HEK293 (cell line): ENCODE results near the gene EIF2S3.

ENCODE experiments used
- GLI2 ChIP-seq: fragments of 450-650 bp; formaldehyde crosslinking; IDR thresholded peaks from 2 replicates; pipeline ENCODE4; 2017; ENCODE audit warnings: missing biosample characterization, missing genetic modification characterization, low read depth, borderline replicate concordance
- GLIS1 ChIP-seq: fragments of 450-650 bp; formaldehyde crosslinking; IDR thresholded peaks from 2 replicates; pipeline ENCODE4 v1.5.1; 2016; ENCODE audit warnings: missing biosample characterization, missing genetic modification characterization
- KLF1 ChIP-seq: fragments of 450-650 bp; formaldehyde crosslinking; IDR thresholded peaks from 2 replicates; pipeline ENCODE4 v1.5.1; 2016; ENCODE audit warnings: missing biosample characterization, missing genetic modification characterization
- KLF16 ChIP-seq: fragments of 450-650 bp; formaldehyde crosslinking; IDR thresholded peaks from 2 replicates; pipeline ENCODE4 v1.5.1; 2017; ENCODE audit warnings: missing biosample characterization, missing genetic modification characterization
- KLF8 ChIP-seq: fragments of 450-650 bp; formaldehyde crosslinking; IDR thresholded peaks from 2 replicates; pipeline ENCODE4 v1.5.1; 2016; ENCODE audit warnings: missing biosample characterization, missing genetic modification characterization
- KLF9 ChIP-seq: fragments of 450-650 bp; formaldehyde crosslinking; IDR thresholded peaks from 2 replicates; pipeline ENCODE4 v1.5.1; 2016; ENCODE audit warnings: missing biosample characterization, missing genetic modification characterization, low read depth
- SP7 ChIP-seq: fragments of 450-650 bp; formaldehyde crosslinking; IDR thresholded peaks from 2 replicates; pipeline ENCODE4 v1.5.1; 2016; ENCODE audit warnings: missing biosample characterization, missing genetic modification characterization
- TRIM28 ChIP-seq: IDR thresholded peaks from 2 replicates; pipeline ENCODE4 v1.6.1; 2011; ENCODE audit warnings: low read length, control low read depth, borderline replicate concordance
- ZEB2 ChIP-seq: fragments of 450-650 bp; formaldehyde crosslinking; IDR thresholded peaks from 2 replicates; pipeline ENCODE4 v1.5.1; 2016; ENCODE audit warnings: missing biosample characterization, missing genetic modification characterization
- ZFP41 ChIP-seq: fragments of 450-650 bp; formaldehyde crosslinking; IDR thresholded peaks from 2 replicates; pipeline ENCODE4 v1.5.1; 2016; ENCODE audit warnings: missing biosample characterization, missing genetic modification characterization, borderline replicate concordance
- ZFP69B ChIP-seq: fragments of 450-650 bp; formaldehyde crosslinking; IDR thresholded peaks from 2 replicates; pipeline ENCODE4 v1.5.1; 2016; ENCODE audit warnings: missing biosample characterization, missing genetic modification characterization
- ZNF23 ChIP-seq: fragments of 450-650 bp; formaldehyde crosslinking; IDR thresholded peaks from 2 replicates; pipeline ENCODE4 v1.5.1; 2016; ENCODE audit warnings: missing biosample characterization, missing genetic modification characterization, borderline replicate concordance
- ZNF24 ChIP-seq: fragments of 450-650 bp; formaldehyde crosslinking; IDR thresholded peaks from 2 replicates; pipeline ENCODE4 v1.5.1; 2016; ENCODE audit warnings: missing biosample characterization, missing genetic modification characterization
- ZNF324 ChIP-seq: fragments of 450-650 bp; formaldehyde crosslinking; IDR thresholded peaks from 2 replicates; pipeline ENCODE4 v1.5.1; 2016; ENCODE audit warnings: missing biosample characterization, missing genetic modification characterization
- ZNF335 ChIP-seq: fragments of 450-650 bp; formaldehyde crosslinking; conservative IDR thresholded peaks from 2 replicates; pipeline ENCODE4 v1.5.1; 2016; ENCODE audit warnings: missing biosample characterization, missing genetic modification characterization
- ZNF341 ChIP-seq: fragments of 450-650 bp; formaldehyde crosslinking; IDR thresholded peaks from 2 replicates; pipeline ENCODE4; 2016; ENCODE audit warnings: low read depth, missing biosample characterization, missing genetic modification characterization
- ZNF423 ChIP-seq: fragments of 450-650 bp; formaldehyde crosslinking; IDR thresholded peaks from 2 replicates; pipeline ENCODE4 v1.5.1; 2016; ENCODE audit warnings: missing biosample characterization, missing genetic modification characterization
- ZNF558 ChIP-seq: fragments of 450-650 bp; formaldehyde crosslinking; IDR thresholded peaks from 2 replicates; pipeline ENCODE4 v1.5.1; 2016; ENCODE audit warnings: missing biosample characterization, missing genetic modification characterization
- ZNF600 ChIP-seq: fragments of 450-650 bp; formaldehyde crosslinking; IDR thresholded peaks from 2 replicates; pipeline ENCODE4 v1.5.1; 2016; ENCODE audit warnings: missing biosample characterization, missing genetic modification characterization
- ZNF626 ChIP-seq: fragments of 450-650 bp; sonication (Bioruptor Pico); formaldehyde crosslinking; IDR thresholded peaks from 2 replicates; pipeline ENCODE4 v1.5.1; 2018; ENCODE audit warnings: missing biosample characterization, missing genetic modification characterization, inconsistent platforms
- ZNF660 ChIP-seq: fragments of 450-650 bp; IDR thresholded peaks from 2 replicates; pipeline ENCODE4 v1.5.1; 2018; ENCODE audit warnings: missing biosample characterization, mild to moderate bottlenecking, missing genetic modification characterization
- ZNF776 ChIP-seq: fragments of 450-650 bp; formaldehyde crosslinking; IDR thresholded peaks from 2 replicates; pipeline ENCODE4 v1.5.0; 2017; ENCODE audit warnings: missing biosample characterization, missing genetic modification characterization, borderline replicate concordance
- ZNF843 ChIP-seq: fragments of 450-650 bp; formaldehyde crosslinking; IDR thresholded peaks from 2 replicates; pipeline ENCODE4 v1.5.1; 2016; ENCODE audit warnings: missing biosample characterization, missing genetic modification characterization
- TF ChIP-seq, protein P1 (sequence below): fragments of 450-650 bp; formaldehyde crosslinking; IDR thresholded peaks from 2 replicates; pipeline ENCODE4 v1.5.1; 2016; ENCODE audit warnings: missing biosample characterization, missing genetic modification characterization
- TF ChIP-seq, protein P2 (sequence below): fragments of 450-650 bp; formaldehyde crosslinking; conservative IDR thresholded peaks from 2 replicates; pipeline ENCODE4 v1.5.1; 2016; ENCODE audit warnings: low read depth, missing biosample characterization, missing genetic modification characterization
- TF ChIP-seq, protein P3 (sequence below): fragments of 450-650 bp; formaldehyde crosslinking; IDR thresholded peaks from 2 replicates; pipeline ENCODE4 v1.5.1; 2016; ENCODE audit warnings: missing biosample characterization, missing genetic modification characterization
- TF ChIP-seq, protein P4 (sequence below): fragments of 450-650 bp; formaldehyde crosslinking; IDR thresholded peaks from 2 replicates; pipeline ENCODE4 v1.5.1; 2016; ENCODE audit warnings: missing biosample characterization, missing genetic modification characterization

EIF2S3 gene

GRCh38 chrX:24081661-24082154, 27.0 kb downstream of the EIF2S3 start (continued):
- TF ChIP-seq ZNF558: 0 out of 2 replicates have a peak, but pooled peaks have one; percentile 14
- TF ChIP-seq, protein P1, sequence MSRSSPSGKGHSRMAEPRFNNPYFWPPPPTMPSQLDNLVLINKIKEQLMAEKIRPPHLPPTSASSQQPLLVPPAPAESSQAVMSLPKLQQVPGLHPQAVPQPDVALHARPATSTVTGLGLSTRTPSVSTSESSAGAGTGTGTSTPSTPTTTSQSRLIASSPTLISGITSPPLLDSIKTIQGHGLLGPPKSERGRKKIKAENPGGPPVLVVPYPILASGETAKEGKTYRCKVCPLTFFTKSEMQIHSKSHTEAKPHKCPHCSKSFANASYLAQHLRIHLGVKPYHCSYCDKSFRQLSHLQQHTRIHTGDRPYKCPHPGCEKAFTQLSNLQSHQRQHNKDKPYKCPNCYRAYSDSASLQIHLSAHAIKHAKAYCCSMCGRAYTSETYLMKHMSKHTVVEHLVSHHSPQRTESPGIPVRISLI (tag by site-specific recombination): peak; percentile 99
- TF ChIP-seq, protein P2, sequence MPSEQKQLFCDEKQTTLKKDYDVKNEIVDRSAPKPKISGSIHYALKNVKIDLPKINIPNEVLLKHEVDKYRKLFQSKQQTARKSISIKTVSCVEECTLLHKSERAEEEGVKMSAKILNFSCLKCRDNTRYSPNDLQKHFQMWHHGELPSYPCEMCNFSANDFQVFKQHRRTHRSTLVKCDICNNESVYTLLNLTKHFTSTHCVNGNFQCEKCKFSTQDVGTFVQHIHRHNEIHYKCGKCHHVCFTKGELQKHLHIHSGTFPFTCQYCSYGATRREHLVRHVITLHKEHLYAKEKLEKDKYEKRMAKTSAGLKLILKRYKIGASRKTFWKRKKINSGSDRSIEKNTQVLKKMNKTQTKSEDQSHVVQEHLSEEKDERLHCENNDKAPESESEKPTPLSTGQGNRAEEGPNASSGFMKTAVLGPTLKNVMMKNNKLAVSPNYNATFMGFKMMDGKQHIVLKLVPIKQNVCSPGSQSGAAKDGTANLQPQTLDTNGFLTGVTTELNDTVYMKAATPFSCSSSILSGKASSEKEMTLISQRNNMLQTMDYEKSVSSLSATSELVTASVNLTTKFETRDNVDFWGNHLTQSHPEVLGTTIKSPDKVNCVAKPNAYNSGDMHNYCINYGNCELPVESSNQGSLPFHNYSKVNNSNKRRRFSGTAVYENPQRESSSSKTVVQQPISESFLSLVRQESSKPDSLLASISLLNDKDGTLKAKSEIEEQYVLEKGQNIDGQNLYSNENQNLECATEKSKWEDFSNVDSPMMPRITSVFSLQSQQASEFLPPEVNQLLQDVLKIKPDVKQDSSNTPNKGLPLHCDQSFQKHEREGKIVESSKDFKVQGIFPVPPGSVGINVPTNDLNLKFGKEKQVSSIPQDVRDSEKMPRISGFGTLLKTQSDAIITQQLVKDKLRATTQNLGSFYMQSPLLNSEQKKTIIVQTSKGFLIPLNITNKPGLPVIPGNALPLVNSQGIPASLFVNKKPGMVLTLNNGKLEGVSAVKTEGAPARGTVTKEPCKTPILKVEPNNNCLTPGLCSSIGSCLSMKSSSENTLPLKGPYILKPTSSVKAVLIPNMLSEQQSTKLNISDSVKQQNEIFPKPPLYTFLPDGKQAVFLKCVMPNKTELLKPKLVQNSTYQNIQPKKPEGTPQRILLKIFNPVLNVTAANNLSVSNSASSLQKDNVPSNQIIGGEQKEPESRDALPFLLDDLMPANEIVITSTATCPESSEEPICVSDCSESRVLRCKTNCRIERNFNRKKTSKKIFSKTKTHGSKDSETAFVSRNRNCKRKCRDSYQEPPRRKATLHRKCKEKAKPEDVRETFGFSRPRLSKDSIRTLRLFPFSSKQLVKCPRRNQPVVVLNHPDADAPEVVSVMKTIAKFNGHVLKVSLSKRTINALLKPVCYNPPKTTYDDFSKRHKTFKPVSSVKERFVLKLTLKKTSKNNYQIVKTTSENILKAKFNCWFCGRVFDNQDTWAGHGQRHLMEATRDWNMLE: no peak
- 0 out of 2 replicates have a peak, but pooled peaks have one; percentile 29 for TF ChIP-seq ZNF843 (tag by site-specific recombination)
- TF ChIP-seq ZNF341 (tag by site-specific recombination): peak; percentile 96
- peak; percentile 73 for TF ChIP-seq ZNF600 (tag by site-specific recombination)
- TF ChIP-seq SP7 (tag by site-specific recombination): 0 out of 2 replicates have a peak, but pooled peaks have one; percentile 49
- 0 out of 2 replicates have a peak, but pooled peaks have one; percentile 41 for TF ChIP-seq ZNF423
- peak; percentile 70; the same call in 1 of the 2 replicates for TF ChIP-seq KLF8 (tag by site-specific recombination)
- TF ChIP-seq ZNF335: peak; percentile 79
- TF ChIP-seq, protein P3, sequence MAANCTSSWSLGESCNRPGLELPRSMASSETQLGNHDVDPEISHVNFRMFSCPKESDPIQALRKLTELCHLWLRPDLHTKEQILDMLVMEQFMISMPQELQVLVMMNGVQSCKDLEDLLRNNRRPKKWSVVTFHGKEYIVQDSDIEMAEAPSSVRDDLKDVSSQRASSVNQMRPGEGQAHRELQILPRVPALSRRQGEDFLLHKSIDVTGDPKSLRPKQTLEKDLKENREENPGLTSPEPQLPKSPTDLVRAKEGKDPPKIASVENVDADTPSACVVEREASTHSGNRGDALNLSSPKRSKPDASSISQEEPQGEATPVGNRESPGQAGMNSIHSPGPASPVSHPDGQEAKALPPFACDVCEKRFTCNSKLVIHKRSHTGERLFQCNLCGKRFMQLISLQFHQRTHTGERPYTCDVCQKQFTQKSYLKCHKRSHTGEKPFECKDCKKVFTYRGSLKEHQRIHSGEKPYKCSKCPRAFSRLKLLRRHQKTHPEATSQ (tag by site-specific recombination): no peak
- TF ChIP-seq ZNF23 (tag by site-specific recombination): no peak
- TF ChIP-seq ZNF626: no peak
- no peak for TF ChIP-seq GLI2 (tag by site-specific recombination)
- 0 out of 2 replicates have a peak, but pooled peaks have one; percentile 63 for TF ChIP-seq TRIM28
- TF ChIP-seq KLF1 (tag by site-specific recombination): peak; percentile 62; the same call in 1 of the 2 replicates
- peak; percentile 74; the same call in 1 of the 2 replicates for TF ChIP-seq ZNF660 (tag by site-specific recombination)
- TF ChIP-seq KLF9 (tag by site-specific recombination): peak; percentile 65
- TF ChIP-seq ZEB2 (tag by site-specific recombination): peak; percentile 82
- TF ChIP-seq GLIS1 (tag by site-specific recombination): peak; percentile 72
- peak; percentile 53; the same call in 1 of the 2 replicates for TF ChIP-seq KLF16
- TF ChIP-seq ZFP41 (tag by site-specific recombination): no peak
- no peak for TF ChIP-seq ZNF776 (tag by site-specific recombination)
- TF ChIP-seq, protein P4, sequence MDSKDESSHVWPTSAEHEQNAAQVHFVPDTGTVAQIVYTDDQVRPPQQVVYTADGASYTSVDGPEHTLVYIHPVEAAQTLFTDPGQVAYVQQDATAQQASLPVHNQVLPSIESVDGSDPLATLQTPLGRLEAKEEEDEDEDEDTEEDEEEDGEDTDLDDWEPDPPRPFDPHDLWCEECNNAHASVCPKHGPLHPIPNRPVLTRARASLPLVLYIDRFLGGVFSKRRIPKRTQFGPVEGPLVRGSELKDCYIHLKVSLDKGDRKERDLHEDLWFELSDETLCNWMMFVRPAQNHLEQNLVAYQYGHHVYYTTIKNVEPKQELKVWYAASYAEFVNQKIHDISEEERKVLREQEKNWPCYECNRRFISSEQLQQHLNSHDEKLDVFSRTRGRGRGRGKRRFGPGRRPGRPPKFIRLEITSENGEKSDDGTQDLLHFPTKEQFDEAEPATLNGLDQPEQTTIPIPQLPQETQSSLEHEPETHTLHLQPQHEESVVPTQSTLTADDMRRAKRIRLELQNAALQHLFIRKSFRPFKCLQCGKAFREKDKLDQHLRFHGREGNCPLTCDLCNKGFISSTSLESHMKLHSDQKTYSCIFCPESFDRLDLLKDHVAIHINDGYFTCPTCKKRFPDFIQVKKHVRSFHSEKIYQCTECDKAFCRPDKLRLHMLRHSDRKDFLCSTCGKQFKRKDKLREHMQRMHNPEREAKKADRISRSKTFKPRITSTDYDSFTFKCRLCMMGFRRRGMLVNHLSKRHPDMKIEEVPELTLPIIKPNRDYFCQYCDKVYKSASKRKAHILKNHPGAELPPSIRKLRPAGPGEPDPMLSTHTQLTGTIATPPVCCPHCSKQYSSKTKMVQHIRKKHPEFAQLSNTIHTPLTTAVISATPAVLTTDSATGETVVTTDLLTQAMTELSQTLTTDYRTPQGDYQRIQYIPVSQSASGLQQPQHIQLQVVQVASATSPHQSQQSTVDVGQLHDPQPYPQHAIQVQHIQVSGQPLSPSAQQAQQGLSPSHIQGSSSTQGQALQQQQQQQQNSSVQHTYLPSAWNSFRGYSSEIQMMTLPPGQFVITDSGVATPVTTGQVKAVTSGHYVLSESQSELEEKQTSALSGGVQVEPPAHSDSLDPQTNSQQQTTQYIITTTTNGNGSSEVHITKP (tag by site-specific recombination): peak; percentile 51
- TF ChIP-seq ZNF324 (tag by site-specific recombination): peak; percentile 39; the same call in 1 of the 2 replicates
- TF ChIP-seq ZNF24 (tag by site-specific recombination): peak; percentile 27; the same call in 1 of the 2 replicates
- TF ChIP-seq ZFP69B (tag by site-specific recombination): peak; percentile 27; the same call in 1 of the 2 replicates
